ENCODE measurements around the gene TNFRSF19.

TNFRSF19 gene

DNA sequence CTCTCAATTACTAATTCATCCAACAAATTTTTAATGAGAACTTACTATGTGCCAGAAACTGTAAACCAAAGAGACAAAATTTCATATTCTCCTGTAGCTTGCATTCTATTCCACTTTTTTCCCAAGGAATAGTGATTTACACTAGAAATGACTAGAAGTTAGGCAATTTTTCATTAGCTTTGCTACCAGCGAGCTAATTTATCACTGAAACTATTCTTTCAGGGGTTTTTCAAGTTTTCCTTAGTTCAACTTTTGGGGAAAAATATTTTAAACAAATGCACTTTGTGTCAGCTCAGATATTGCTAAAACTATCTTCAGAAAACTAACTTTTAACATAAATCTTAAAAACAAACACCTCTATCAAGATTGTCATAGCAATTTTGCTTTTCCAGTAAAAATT lies 5.4 kb downstream of the TNFRSF19 start:
- H3K27ac ChIP-seq (ENCODE audit: extremely low read depth, low read depth, low read length) = no peak overlapping the region
- peaks cover 3% of the 10 kb centered on the region; the same call in 1 of the 2 replicates for H3K4me1 ChIP-seq (ENCODE audit: control insufficient read depth, insufficient read depth, low read length)
- no peak for TF ChIP-seq ZNF701 (tag by site-specific recombination; IDR thresholded peaks at IDR 0.05)
- no peak for TF ChIP-seq EGR2 (tag by site-specific recombination; IDR thresholded peaks at IDR 0.05; ENCODE audit: low read depth)
- TF ChIP-seq ZNF677 (tag by site-specific recombination; IDR thresholded peaks at IDR 0.05) = peak; percentile 90
- TF ChIP-seq ZNF664 (tag by site-specific recombination; IDR thresholded peaks at IDR 0.05) = peak; percentile 68
- ChIA-PET POLR2A (no interaction called here), CTCF (interaction anchor here (0.7 to 0.9 kb wide), 2 partner anchors 91 to 655 kb away, joined by 3 read pairs; no protein-coding TSS in a partner anchor)
- H3K9me3 ChIP-seq (ENCODE audit: control insufficient read depth, insufficient read depth, low read depth, low read length) = no peaks in the 10 kb centered on the region
- no peaks in the 10 kb centered on the region for H3K36me3 ChIP-seq (ENCODE audit: control insufficient read depth in 2 of 2, insufficient read depth in 1 of 2, low read length in 2 of 2)
- no peak overlapping the region for H3K4me3 ChIP-seq (ENCODE audit: low read depth, low read length)

DNA sequence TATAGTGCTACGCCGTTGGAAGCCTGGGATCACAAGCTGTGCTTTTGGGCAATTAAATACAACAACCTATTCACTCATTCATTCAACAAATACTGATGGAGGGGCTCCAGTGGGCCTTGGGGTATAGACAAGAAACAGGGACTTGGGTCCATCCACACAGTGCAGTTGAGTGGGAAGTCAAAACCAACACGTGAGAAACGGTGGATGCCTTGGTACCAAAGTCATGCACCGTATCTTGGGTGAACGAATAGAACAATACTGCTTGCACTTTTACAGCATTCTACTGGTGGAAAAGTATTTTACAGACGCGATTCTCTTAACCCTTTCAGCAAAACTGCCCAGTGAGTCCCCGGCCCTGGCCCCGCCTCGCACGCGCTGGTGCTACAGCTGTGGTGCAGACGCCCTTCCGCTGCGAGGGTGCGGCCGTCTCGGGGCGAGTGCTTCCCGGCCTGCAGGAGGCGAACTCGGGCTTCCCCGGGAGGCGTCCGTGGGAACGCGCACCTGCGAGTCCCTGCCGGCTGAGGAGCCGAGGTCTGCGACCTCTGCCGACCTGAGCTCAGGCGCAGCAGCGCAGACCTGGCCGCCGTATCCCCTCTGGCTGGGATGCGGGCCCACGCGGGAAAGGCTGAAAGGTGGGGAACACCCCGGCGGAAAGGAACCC lies 8.3 kb downstream of the TNFRSF19 start:
- CTCF ChIA-PET = interaction anchor here (0.5 to 1.5 kb wide), 6 partner anchors 11 to 1318 kb away, joined by 3 to 6 read pairs (median 4); no protein-coding TSS in a partner anchor
- POLR2A ChIA-PET = interaction anchor here (0.9 to 1.4 kb wide), 2 partner anchors 9 to 11 kb away, joined by 3 to 9 read pairs; partner anchors contain the start of gene TNFRSF19
- H3K36me3 ChIP-seq (ENCODE audit: control insufficient read depth in 2 of 2, insufficient read depth in 1 of 2, low read length in 2 of 2) = no peaks in the 10 kb centered on the region
- no peak for TF ChIP-seq ZNF211 (tag by site-specific recombination; IDR thresholded peaks at IDR 0.05; ENCODE audit: low read depth)
- TF ChIP-seq ZBTB48 (tag by site-specific recombination; IDR thresholded peaks at IDR 0.05) = no peak
- TF ChIP-seq ZNF518A (tag by site-specific recombination; conservative IDR thresholded peaks at IDR 0.05; ENCODE audit: low read depth) = no peak
- TF ChIP-seq ZNF121 (tag by site-specific recombination; IDR thresholded peaks at IDR 0.05) = no peak
- no peak for TF ChIP-seq ZNF785 (tag by site-specific recombination; IDR thresholded peaks at IDR 0.05)
- no peak for TF ChIP-seq ZNF19 (tag by site-specific recombination; IDR thresholded peaks at IDR 0.05; ENCODE audit: low read depth)
- TF ChIP-seq REPIN1 (tag by site-specific recombination; IDR thresholded peaks at IDR 0.05; ENCODE audit: low read depth) = no peak
- no peak for TF ChIP-seq ZNF280D (tag by site-specific recombination; IDR thresholded peaks at IDR 0.05)
- TF ChIP-seq ZNF549 (tag by site-specific recombination; IDR thresholded peaks at IDR 0.05) = no peak
- TF ChIP-seq WT1 (tag by site-specific recombination; IDR thresholded peaks at IDR 0.05) = no peak
- 0 out of 2 replicates have a peak, but pooled peaks have one; percentile 32 for TF ChIP-seq ZFP37 (tag by site-specific recombination; IDR thresholded peaks at IDR 0.05)
- no peak for TF ChIP-seq ZNF423 (tag by site-specific recombination; IDR thresholded peaks at IDR 0.05)
- no peak for TF ChIP-seq ZNF747 (tag by site-specific recombination; IDR thresholded peaks at IDR 0.05)
- no peak for TF ChIP-seq ZNF274 (IDR thresholded peaks at IDR 0.05; ENCODE audit: low read length)
- TF ChIP-seq ZNF274 (tag by site-specific recombination; IDR thresholded peaks at IDR 0.05; ENCODE audit: borderline replicate concordance) = no peak
- TF ChIP-seq ZSCAN23 (tag by site-specific recombination; IDR thresholded peaks at IDR 0.05) = no peak
- TF ChIP-seq ZNF398 (tag by site-specific recombination; IDR thresholded peaks at IDR 0.05) = no peak
- no peak for TF ChIP-seq ZNF629 (tag by site-specific recombination; IDR thresholded peaks at IDR 0.05)
- TF ChIP-seq CTCF (tag by site-specific recombination; IDR thresholded peaks at IDR 0.05) = peak; percentile 92
- TF ChIP-seq ZNF169 (tag by site-specific recombination; IDR thresholded peaks at IDR 0.05) = no peak

More for the DNA sequence above, 8.3 kb downstream of the TNFRSF19 start:
- Histone ChIP-seq H3K9me3 (ENCODE audit: control insufficient read depth, insufficient read depth, low read depth, low read length) (no peaks in the 10 kb centered on the region), H3K27ac (ENCODE audit: extremely low read depth, low read depth, low read length) (peak overlapping the region; percentile 44; the same call in 1 of the 2 replicates), H3K4me1 (ENCODE audit: control insufficient read depth, insufficient read depth, low read length) (no peaks in the 10 kb centered on the region), H3K4me3 (ENCODE audit: low read depth, low read length) (peak overlapping the region; percentile 82)

All from HEK293 (cell line).